Mesodermal cell (in vitro differentiated cells): ENCODE results near the gene ETS2.

Experiments
- H3K27ac ChIP-seq: 2 replicates; pipeline ENCODE4 v1.7.0; 2013; ENCODE audit warnings: mild to moderate bottlenecking, low read depth, low read length, moderate library complexity; ENCODE audit not compliant: severe bottlenecking
- H3K36me3 ChIP-seq: 2 replicates; pipeline ENCODE4 v1.7.1; 2013; ENCODE audit warnings: mild to moderate bottlenecking, low read length, moderate library complexity; ENCODE audit not compliant: control insufficient read depth, insufficient read depth
- H3K4me1 ChIP-seq: one replicate; pipeline ENCODE4 v1.7.1; 2013; ENCODE audit warnings: mild to moderate bottlenecking, low read length; ENCODE audit not compliant: insufficient read depth, control insufficient read depth, poor library complexity, severe bottlenecking
- H3K4me3 ChIP-seq: 2 replicates; pipeline ENCODE4 v1.7.0; 2013; ENCODE audit warnings: low read length, control low read depth, mild to moderate bottlenecking; ENCODE audit not compliant: insufficient read depth, poor library complexity, severe bottlenecking; ENCODE audit errors: extremely low read depth
- H3K9me3 ChIP-seq: 2 replicates; pipeline ENCODE4 v1.7.1; 2013; ENCODE audit warnings: mild to moderate bottlenecking, low read length, moderate library complexity; ENCODE audit not compliant: control insufficient read depth
- WGBS, 2 experiments: methylation state at CpG; one replicate each; pipeline ENCODE4 v1.1.5; 2013; ENCODE audit warnings: missing lambda C conversion rate in 2 of 2; ENCODE audit not compliant: insufficient coverage in 2 of 2; 5-methylcytosine and 5-hydroxymethylcytosine counted together

The ETS2 gene

GRCh38 chr21:38853421-38853919, 47.7 kb downstream of the ETS2 start:
- 91 to 99% methylated on average over 6 of the region's 6 CpGs for WGBS, 2 experiments
- Histone ChIP-seq H3K27ac (no peak overlapping the region), H3K4me1 (no peaks in the 10 kb centered on the region), H3K9me3 (no peaks in the 10 kb centered on the region), H3K36me3 (no peaks in the 10 kb centered on the region), H3K4me3 (no peak overlapping the region)

GRCh38 chr21:38857152-38857825, 51.6 kb downstream of the ETS2 start:
- Histone ChIP-seq H3K27ac (no peak overlapping the region), H3K4me1 (no peaks in the 10 kb centered on the region), H3K9me3 (no peaks in the 10 kb centered on the region), H3K36me3 (no peaks in the 10 kb centered on the region), H3K4me3 (no peak overlapping the region)
- 92 to 98% methylated on average over 8 of the region's 8 CpGs for WGBS, 2 experiments

- no peaks in the 10 kb centered on the region for H3K9me3 ChIP-seq
- no peaks in the 10 kb centered on the region for H3K36me3 ChIP-seq
- H3K4me3 ChIP-seq = no peak overlapping the region
- no peaks in the 10 kb centered on the region for H3K4me1 ChIP-seq
- no peak overlapping the region for H3K27ac ChIP-seq
- 89 to 97% methylated on average over 6 of the region's 8 CpGs for WGBS, 2 experiments
Measured at GRCh38 chr21:38858026-38858811, 52.5 kb downstream of the ETS2 start.

GRCh38 chr21:38858812-38859205, 53.1 kb downstream of the ETS2 start:
- Histone ChIP-seq H3K4me3 (no peak overlapping the region), H3K36me3 (no peaks in the 10 kb centered on the region), H3K4me1 (no peaks in the 10 kb centered on the region), H3K9me3 (no peaks in the 10 kb centered on the region), H3K27ac (no peak overlapping the region)
- WGBS, 2 experiments = 83 to 100% methylated on average over 1 of the region's 1 CpG

GRCh38 chr21:38859852-38860251, 54.1 kb downstream of the ETS2 start:
- Histone ChIP-seq H3K36me3 (no peaks in the 10 kb centered on the region), H3K4me1 (no peaks in the 10 kb centered on the region), H3K4me3 (no peak overlapping the region), H3K27ac (no peak overlapping the region), H3K9me3 (no peaks in the 10 kb centered on the region)
- WGBS, 2 experiments = 85 to 91% methylated on average over 4 of the region's 5 CpGs

- H3K36me3 ChIP-seq = no peaks in the 10 kb centered on the region
- no peaks in the 10 kb centered on the region for H3K9me3 ChIP-seq
- no peak overlapping the region for H3K27ac ChIP-seq
- no peaks in the 10 kb centered on the region for H3K4me1 ChIP-seq
- H3K4me3 ChIP-seq = no peak overlapping the region
- 85 to 96% methylated on average over 3 to 6 of the region's 6 CpGs for WGBS, 2 experiments
Measured at GRCh38 chr21:38861056-38861455, 55.3 kb downstream of the ETS2 start.

GRCh38 chr21:38861989-38862683, 56.4 kb downstream of the ETS2 start:
- Histone ChIP-seq H3K36me3 (no peaks in the 10 kb centered on the region), H3K4me3 (no peak overlapping the region), H3K27ac (no peak overlapping the region), H3K9me3 (no peaks in the 10 kb centered on the region), H3K4me1 (no peaks in the 10 kb centered on the region)
- WGBS, 2 experiments = 74 to 92% methylated on average over 4 to 6 of the region's 8 CpGs

GRCh38 chr21:38863291-38863690, 57.6 kb downstream of the ETS2 start:
- H3K36me3 ChIP-seq = no peaks in the 10 kb centered on the region
- 87% methylated on average over 2 of the region's 2 CpGs; no CpG with 5 or more reads in 1 of the 2 experiments for WGBS, 2 experiments
- no peaks in the 10 kb centered on the region for H3K9me3 ChIP-seq
- no peak overlapping the region for H3K4me3 ChIP-seq
- no peak overlapping the region for H3K27ac ChIP-seq
- no peaks in the 10 kb centered on the region for H3K4me1 ChIP-seq

- Histone ChIP-seq H3K36me3 (no peaks in the 10 kb centered on the region), H3K4me1 (no peaks in the 10 kb centered on the region), H3K27ac (no peak overlapping the region), H3K4me3 (no peak overlapping the region), H3K9me3 (no peaks in the 10 kb centered on the region)
- 90 to 94% methylated on average over 6 to 8 of the region's 8 CpGs for WGBS, 2 experiments
Measured at GRCh38 chr21:38863843-38864363, 58.2 kb downstream of the ETS2 start.

GRCh38 chr21:38864964-38865363, 59.2 kb downstream of the ETS2 start:
- Histone ChIP-seq H3K4me3 (no peak overlapping the region), H3K36me3 (no peaks in the 10 kb centered on the region), H3K4me1 (no peaks in the 10 kb centered on the region), H3K9me3 (no peaks in the 10 kb centered on the region), H3K27ac (no peak overlapping the region)
- 44 to 69% methylated on average over 2 of the region's 3 CpGs for WGBS, 2 experiments
